Kidney capillary endothelial cell (primary cell): ENCODE results near the gene GTF2H4.

ENCODE experiments used
- DNase-seq: peaks from one replicate; pipeline ENCODE4 v3.0.0-alpha.2; 2018; ENCODE audit warnings: low spot score

GTF2H4 gene

GRCh38 chr6:30960907-30961673 lies 53.1 kb downstream of the GTF2H4 start:
- no peak for DNase-seq

GRCh38 chr6:30962716-30963115 lies 54.7 kb downstream of the GTF2H4 start:
- DNase-seq, result no peak

- no peak for DNase-seq
These were observed 55.6 kb downstream of the GTF2H4 start for GRCh38 chr6:30963641-30964040.
